ENCODE data around the gene SDHB. TPM values are rescaled to one million over a fixed set of nuclear protein-coding genes. Genes with fewer than 3 reads are reported as not detected.

Gene SDHB
- total and polyA plus RNA-seq, 2 of the 8 experiments (the other 6 are each of a cell fraction or from before 2014, with no cell fraction given), result 84.0 to 98.7 TPM

DNA sequence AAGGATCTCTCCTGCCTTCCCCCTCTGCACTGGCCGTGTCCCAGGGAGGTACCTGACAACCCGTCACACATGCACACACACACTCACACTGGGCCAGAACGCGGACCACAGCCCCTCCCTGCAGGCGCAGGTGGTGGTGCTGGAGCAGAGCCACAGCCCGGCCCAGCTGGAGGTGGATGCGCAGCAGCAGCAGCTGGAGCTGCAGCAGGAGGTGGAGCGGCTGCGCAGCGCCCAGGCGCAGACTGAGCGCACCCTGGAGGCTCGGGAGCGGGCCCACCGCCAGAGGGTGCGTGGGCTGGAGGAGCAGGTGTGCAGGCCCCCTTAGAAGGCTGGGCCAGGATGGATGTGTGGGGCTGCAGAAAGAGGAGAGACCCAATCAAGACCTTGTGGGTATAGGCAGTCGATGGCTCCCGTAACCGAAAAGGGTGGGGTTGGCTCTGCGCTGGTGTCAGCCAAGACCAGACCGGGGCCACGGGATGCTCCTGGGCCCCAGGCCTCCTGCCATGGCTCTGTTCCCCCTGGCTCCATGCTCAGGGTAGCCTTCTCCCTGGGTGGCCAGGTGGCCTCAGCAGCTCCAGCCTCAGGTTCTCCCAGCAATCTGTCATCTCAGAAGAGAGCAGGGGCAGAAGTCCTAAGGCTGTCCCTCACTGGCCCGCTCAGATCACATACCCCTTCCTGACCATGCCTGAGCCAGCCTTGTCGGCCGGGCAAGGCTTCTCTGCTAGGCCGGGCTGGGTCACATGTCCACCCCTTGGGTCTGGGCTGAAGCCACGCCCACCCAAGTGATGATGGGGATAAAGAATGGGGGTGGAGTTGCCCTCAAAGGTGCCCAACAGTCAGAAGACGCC, 82.3 kb downstream of the SDHB start:
- Histone ChIP-seq H3K27me3 (replicated peaks in 1 of 4; ENCODE audit: control insufficient read depth in 3 of 4, extremely low read depth in 1 of 4, insufficient read depth in 3 of 4, low read length in 3 of 4) (no peaks in the 10 kb centered on the region), H2AK5ac (ENCODE audit: low read depth, low read length) (0 out of 2 replicates have a peak overlapping the region, but pooled peaks have one; percentile 53), H3K9me3 (ENCODE audit: insufficient read depth in 2 of 2, low read depth in 1 of 2, low read length in 1 of 2) (no peaks in the 10 kb centered on the region), H3K18ac (ENCODE audit: extremely low read depth, low read length) (peak overlapping the region; percentile 60), H3K79me2 (ENCODE audit: control insufficient read depth in 1 of 2, insufficient read depth in 2 of 2, low read length in 2 of 2) (no peaks in the 10 kb centered on the region), H3K56ac (replicated peaks; ENCODE audit: insufficient read length, low read depth, low read length) (no peak overlapping the region), H3K23ac (ENCODE audit: insufficient read length) (no peak overlapping the region), H4K20me1 (replicated peaks in 1 of 2; ENCODE audit: control insufficient read depth in 1 of 2, insufficient read depth in 2 of 2, low read length in 2 of 2) (peaks cover 10 to 20% of the 10 kb centered on the region in 2 experiments), H2BK15ac (ENCODE audit: low read length) (no peak overlapping the region), H3K4me3 (ENCODE audit: extremely low read depth in 1 of 4, insufficient read depth in 2 of 4, low read depth in 3 of 4, low read length in 4 of 4) (no peak overlapping the region), H3K9ac (replicated peaks in 1 of 4; ENCODE audit: extremely low read depth in 1 of 4, low read depth in 3 of 4, low read length in 3 of 4) (no peak overlapping the region), H4K91ac (replicated peaks; ENCODE audit: insufficient read length, low read length) (no peak overlapping the region), H3K79me1 (ENCODE audit: low read depth, low read length) (no peaks in the 10 kb centered on the region), H2AFZ (ENCODE audit: low read length) (no peak overlapping the region), H2BK5ac (ENCODE audit: low read depth, low read length) (peak overlapping the region; percentile 60; the same call in 1 of the 2 replicates), H3K4me1 (replicated peaks in 1 of 4; ENCODE audit: control insufficient read depth in 3 of 4, insufficient read depth in 4 of 4, low read length in 3 of 4) (peaks cover 0 to 11% (median 8%) of the 10 kb centered on the region in 4 experiments; a peak in 6 of 7 replicates), H3K4ac (replicated peaks; ENCODE audit: insufficient read length, low read depth, low read length) (no peak overlapping the region), H4K5ac (ENCODE audit: insufficient read length, low read depth, low read length) (no peak overlapping the region), H4K8ac (ENCODE audit: extremely low read depth, insufficient read depth, low read length) (peak overlapping the region; percentile 76), H3K27ac (ENCODE audit: low read depth, low read length) (0 out of 2 replicates have a peak overlapping the region, but pooled peaks have one; percentile 11), H2BK12ac (ENCODE audit: low read depth, low read length) (peak overlapping the region; percentile 60; the same call in 1 of the 2 replicates), H2BK120ac (replicated peaks; ENCODE audit: low read depth, low read length) (no peak overlapping the region), H3K36me3 (ENCODE audit: control insufficient read depth in 2 of 4, insufficient read depth in 4 of 4, low read length in 3 of 4) (peaks cover 6 to 29% (median 23%) of the 10 kb centered on the region in 4 experiments; a peak in 7 of 8 replicates), H3K23me2 (ENCODE audit: low read depth, low read length) (peaks cover 3% of the 10 kb centered on the region; the same call in 1 of the 2 replicates), H3K14ac (ENCODE audit: insufficient read length) (no peak overlapping the region), H2BK20ac (ENCODE audit: low read length) (no peak overlapping the region), H3K4me2 (ENCODE audit: insufficient read depth in 1 of 2, low read depth in 2 of 2, low read length in 2 of 2) (no peak overlapping the region)
- ChIA-PET POLR2A (ENCODE audit: partially characterized antibody) (interaction anchor here (0.7 to 9.5 kb wide), 6 partner anchors 8 to 43 kb away, joined by 3 to 92 read pairs (median 5); partner anchors contain the start of gene MFAP2), CTCF (ENCODE audit: partially characterized antibody) (interaction anchor here (1.2 to 14.3 kb wide), 5 partner anchors 10 to 50 kb away, joined by 3 to 267 read pairs (median 3); partner anchors contain the start of genes CROCC and MFAP2)
- 85% methylated on average over 22 of the region's 28 CpGs; no CpG with 5 or more reads in 1 of the 2 experiments for WGBS, 2 experiments (ENCODE audit: extremely low coverage in 1 of 2, insufficient coverage in 1 of 2, insufficient read length in 1 of 2, insufficient replicate concordance in 2 of 2, low coverage in 1 of 2, low lambda C conversion rate in 2 of 2, missing lambda C conversion rate in 1 of 2)
- FAIRE-seq (no peak), DNase-seq (ENCODE audit: low read depth in 1 of 2, low spot score in 2 of 2) (peak in 1 of 2 experiments; percentile 81)
- TF ChIP-seq CEBPB (IDR thresholded peaks at IDR 0.05; ENCODE audit: low read depth, low read length) (no peak), BACH1 (IDR thresholded peaks at IDR 0.05; ENCODE audit: low read length) (no peak), SRF (IDR thresholded peaks at IDR 0.05; ENCODE audit: low read depth, low read length) (no peak), RXRA (IDR thresholded peaks at IDR 0.05; ENCODE audit: insufficient read depth, low read depth, low read length) (no peak), USF2 (IDR thresholded peaks at IDR 0.05; ENCODE audit: low read length) (peak; percentile 78), ATF3 (IDR thresholded peaks at IDR 0.05; ENCODE audit: insufficient read depth, low read depth, low read length) (peak; percentile 56; the same call in 1 of the 2 replicates)
- TF ChIP-seq, protein P1, sequence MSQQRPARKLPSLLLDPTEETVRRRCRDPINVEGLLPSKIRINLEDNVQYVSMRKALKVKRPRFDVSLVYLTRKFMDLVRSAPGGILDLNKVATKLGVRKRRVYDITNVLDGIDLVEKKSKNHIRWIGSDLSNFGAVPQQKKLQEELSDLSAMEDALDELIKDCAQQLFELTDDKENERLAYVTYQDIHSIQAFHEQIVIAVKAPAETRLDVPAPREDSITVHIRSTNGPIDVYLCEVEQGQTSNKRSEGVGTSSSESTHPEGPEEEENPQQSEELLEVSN (IDR thresholded peaks at IDR 0.05), result no peak
